HL-60 (cell line): ENCODE results near the gene OOSP4B.

Experiments
- CTCF ChIP-seq: IDR thresholded peaks from one replicate; pipeline ENCODE4 v1.5.1; 2011; ENCODE audit warnings: low read length, control low read depth, inconsistent platforms; ENCODE audit not compliant: insufficient read depth
- GABPA ChIP-seq: IDR thresholded peaks from 2 replicates; pipeline ENCODE4 v1.6.1; 2012; ENCODE audit warnings: low read depth
- POLR2AphosphoS5 ChIP-seq: IDR thresholded peaks from 2 replicates; pipeline ENCODE4 v1.6.1; 2012; ENCODE audit warnings: low read depth
- REST ChIP-seq: IDR thresholded peaks from 2 replicates; pipeline ENCODE4 v1.6.1; 2012; ENCODE audit warnings: low read depth; ENCODE audit not compliant: insufficient replicate concordance
- SPI1 ChIP-seq: IDR thresholded peaks from 2 replicates; pipeline ENCODE4 v1.6.1; 2012; ENCODE audit warnings: low read depth, mild to moderate bottlenecking, borderline replicate concordance

- TF ChIP-seq CTCF (no peak), POLR2AphosphoS5 (no peak), GABPA (no peak), SPI1 (no peak), REST (no peak)
Measured at GRCh38 chr11:60016881-60017280, at the start of gene OOSP4B.
